Panc1 (cell line): ENCODE measurements around the gene PGLYRP3.
"Not testable (repeated sequence)": the region's sequence is repeated elsewhere in the genome, so short reads cannot be mapped to it uniquely, and the experiment has no call there.

Experiments used
- POLR2AphosphoS5 ChIP-seq: IDR thresholded peaks from 2 replicates; pipeline ENCODE4 v1.6.1; 2012; ENCODE audit warnings: mild to moderate bottlenecking, low read depth, low read length, moderate library complexity
- SIN3A ChIP-seq: IDR thresholded peaks from 2 replicates; pipeline ENCODE4 v1.6.1; 2012; ENCODE audit warnings: low read depth, mild to moderate bottlenecking, low read length, moderate library complexity, borderline replicate concordance; ENCODE audit not compliant: insufficient read depth
- TCF7L2 ChIP-seq: IDR thresholded peaks from 2 replicates; pipeline ENCODE4 v1.6.1; 2011; ENCODE audit warnings: mild to moderate bottlenecking, low read depth, low read length, inconsistent platforms
- TF ChIP-seq, protein P1 (sequence below): fragments of 450-650 bp; IDR thresholded peaks from 2 replicates; pipeline ENCODE4 v1.5.1; 2017; ENCODE audit warnings: mild to moderate bottlenecking
- TF ChIP-seq, protein P2 (sequence below), 2 experiments: IDR thresholded peaks; 2 replicates each; pipeline ENCODE4 v1.6.1; 2011 to 2012; ENCODE audit warnings: low read depth in 2 of 2, control low read depth in 1 of 2, low read length in 1 of 2, mild to moderate bottlenecking in 1 of 2, moderate library complexity in 1 of 2; ENCODE audit not compliant: insufficient read depth in 1 of 2

GRCh38 chr1:153314388-153314787, 1.6 kb upstream of the PGLYRP3 start:
- TF ChIP-seq, protein P1, sequence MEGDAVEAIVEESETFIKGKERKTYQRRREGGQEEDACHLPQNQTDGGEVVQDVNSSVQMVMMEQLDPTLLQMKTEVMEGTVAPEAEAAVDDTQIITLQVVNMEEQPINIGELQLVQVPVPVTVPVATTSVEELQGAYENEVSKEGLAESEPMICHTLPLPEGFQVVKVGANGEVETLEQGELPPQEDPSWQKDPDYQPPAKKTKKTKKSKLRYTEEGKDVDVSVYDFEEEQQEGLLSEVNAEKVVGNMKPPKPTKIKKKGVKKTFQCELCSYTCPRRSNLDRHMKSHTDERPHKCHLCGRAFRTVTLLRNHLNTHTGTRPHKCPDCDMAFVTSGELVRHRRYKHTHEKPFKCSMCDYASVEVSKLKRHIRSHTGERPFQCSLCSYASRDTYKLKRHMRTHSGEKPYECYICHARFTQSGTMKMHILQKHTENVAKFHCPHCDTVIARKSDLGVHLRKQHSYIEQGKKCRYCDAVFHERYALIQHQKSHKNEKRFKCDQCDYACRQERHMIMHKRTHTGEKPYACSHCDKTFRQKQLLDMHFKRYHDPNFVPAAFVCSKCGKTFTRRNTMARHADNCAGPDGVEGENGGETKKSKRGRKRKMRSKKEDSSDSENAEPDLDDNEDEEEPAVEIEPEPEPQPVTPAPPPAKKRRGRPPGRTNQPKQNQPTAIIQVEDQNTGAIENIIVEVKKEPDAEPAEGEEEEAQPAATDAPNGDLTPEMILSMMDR = not testable (repeated sequence)
- TF ChIP-seq POLR2AphosphoS5, SIN3A, TCF7L2: not testable (repeated sequence)
- TF ChIP-seq, protein P2, sequence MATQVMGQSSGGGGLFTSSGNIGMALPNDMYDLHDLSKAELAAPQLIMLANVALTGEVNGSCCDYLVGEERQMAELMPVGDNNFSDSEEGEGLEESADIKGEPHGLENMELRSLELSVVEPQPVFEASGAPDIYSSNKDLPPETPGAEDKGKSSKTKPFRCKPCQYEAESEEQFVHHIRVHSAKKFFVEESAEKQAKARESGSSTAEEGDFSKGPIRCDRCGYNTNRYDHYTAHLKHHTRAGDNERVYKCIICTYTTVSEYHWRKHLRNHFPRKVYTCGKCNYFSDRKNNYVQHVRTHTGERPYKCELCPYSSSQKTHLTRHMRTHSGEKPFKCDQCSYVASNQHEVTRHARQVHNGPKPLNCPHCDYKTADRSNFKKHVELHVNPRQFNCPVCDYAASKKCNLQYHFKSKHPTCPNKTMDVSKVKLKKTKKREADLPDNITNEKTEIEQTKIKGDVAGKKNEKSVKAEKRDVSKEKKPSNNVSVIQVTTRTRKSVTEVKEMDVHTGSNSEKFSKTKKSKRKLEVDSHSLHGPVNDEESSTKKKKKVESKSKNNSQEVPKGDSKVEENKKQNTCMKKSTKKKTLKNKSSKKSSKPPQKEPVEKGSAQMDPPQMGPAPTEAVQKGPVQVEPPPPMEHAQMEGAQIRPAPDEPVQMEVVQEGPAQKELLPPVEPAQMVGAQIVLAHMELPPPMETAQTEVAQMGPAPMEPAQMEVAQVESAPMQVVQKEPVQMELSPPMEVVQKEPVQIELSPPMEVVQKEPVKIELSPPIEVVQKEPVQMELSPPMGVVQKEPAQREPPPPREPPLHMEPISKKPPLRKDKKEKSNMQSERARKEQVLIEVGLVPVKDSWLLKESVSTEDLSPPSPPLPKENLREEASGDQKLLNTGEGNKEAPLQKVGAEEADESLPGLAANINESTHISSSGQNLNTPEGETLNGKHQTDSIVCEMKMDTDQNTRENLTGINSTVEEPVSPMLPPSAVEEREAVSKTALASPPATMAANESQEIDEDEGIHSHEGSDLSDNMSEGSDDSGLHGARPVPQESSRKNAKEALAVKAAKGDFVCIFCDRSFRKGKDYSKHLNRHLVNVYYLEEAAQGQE (IDR thresholded peaks at IDR 0.05; ENCODE audit: insufficient read depth in 1 of 2, low read depth in 2 of 2, low read length in 1 of 2) = not testable (repeated sequence)
